Loucy (cell line): ENCODE data around the gene SLC10A7.

ENCODE experiments used
- EZH2phosphoT487 ChIP-seq: fragments of 200-600 bp; IDR thresholded peaks from 2 replicates; pipeline ENCODE4 v1.6.1; 2018; ENCODE audit warnings: antibody characterized with exemption, mild to moderate bottlenecking, moderate library complexity, borderline replicate concordance
- TF ChIP-seq, protein P1 (sequence below): fragments of 200-600 bp; sonication (generic); conservative IDR thresholded peaks from 2 replicates; pipeline ENCODE4 v1.5.1; 2014; ENCODE audit warnings: mild to moderate bottlenecking, antibody characterized with exemption, low read length

DNA sequence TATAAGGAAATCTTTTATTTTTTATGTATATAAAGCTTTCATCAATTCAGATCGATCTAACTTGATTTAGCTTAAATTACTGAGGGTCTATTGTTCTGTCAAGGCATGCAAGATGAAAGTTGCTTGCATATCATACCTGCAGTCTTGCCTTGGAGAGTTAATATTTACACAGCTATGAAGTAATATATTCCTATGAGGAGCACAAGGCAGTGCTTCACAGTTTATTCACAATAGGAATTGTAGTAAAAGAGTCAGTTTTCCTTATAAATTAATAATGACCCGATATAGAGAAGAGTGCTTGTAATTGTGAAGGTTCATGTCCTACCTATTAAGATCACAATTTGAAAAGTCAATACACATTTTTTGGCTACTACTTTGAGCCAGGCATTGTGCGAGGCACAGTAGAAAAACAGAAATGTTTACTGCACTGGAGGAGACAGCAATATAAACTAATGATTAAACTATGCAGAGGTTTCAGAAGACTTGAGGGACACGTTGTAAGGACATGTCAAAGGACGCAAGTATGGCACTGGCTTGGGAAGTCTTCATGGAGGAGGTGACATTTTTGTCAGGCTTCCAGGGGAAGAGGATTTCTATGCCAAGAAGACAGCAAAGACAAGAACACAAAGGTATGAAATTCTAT lies 268.6 kb downstream of the SLC10A7 start:
- TF ChIP-seq, protein P1, sequence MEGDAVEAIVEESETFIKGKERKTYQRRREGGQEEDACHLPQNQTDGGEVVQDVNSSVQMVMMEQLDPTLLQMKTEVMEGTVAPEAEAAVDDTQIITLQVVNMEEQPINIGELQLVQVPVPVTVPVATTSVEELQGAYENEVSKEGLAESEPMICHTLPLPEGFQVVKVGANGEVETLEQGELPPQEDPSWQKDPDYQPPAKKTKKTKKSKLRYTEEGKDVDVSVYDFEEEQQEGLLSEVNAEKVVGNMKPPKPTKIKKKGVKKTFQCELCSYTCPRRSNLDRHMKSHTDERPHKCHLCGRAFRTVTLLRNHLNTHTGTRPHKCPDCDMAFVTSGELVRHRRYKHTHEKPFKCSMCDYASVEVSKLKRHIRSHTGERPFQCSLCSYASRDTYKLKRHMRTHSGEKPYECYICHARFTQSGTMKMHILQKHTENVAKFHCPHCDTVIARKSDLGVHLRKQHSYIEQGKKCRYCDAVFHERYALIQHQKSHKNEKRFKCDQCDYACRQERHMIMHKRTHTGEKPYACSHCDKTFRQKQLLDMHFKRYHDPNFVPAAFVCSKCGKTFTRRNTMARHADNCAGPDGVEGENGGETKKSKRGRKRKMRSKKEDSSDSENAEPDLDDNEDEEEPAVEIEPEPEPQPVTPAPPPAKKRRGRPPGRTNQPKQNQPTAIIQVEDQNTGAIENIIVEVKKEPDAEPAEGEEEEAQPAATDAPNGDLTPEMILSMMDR: no peak
- TF ChIP-seq EZH2phosphoT487: no peak
